Keratinocyte (primary cell): ENCODE measurements around the gene ERRFI1. TPM values are rescaled to one million over a fixed set of nuclear protein-coding genes. Genes with fewer than 3 reads are reported as not detected.
"Not testable (repeated sequence)": the region's sequence is repeated elsewhere in the genome, so short reads cannot be mapped to it uniquely, and the experiment has no call there.

Source experiments
- DNase-seq: peaks from one replicate; pipeline ENCODE4 v3.0.0-alpha.2; 2011; ENCODE audit warnings: low read depth, missing footprints, low spot score
- FAIRE-seq: peaks from 2 replicates; lab custom pipeline; 2011; peaks lifted over from hg19 to GRCh38; lab: Jason Lieb, UNC
- H2AFZ ChIP-seq: 2 replicates; pipeline ENCODE4 v1.6.0; 2012; ENCODE audit warnings: low read length, control low read depth, inconsistent platforms; ENCODE audit not compliant: control insufficient read depth
- H3K27ac ChIP-seq: 2 replicates; pipeline ENCODE4 v1.5.1; 2011; ENCODE audit warnings: low read length; ENCODE audit not compliant: control insufficient read depth, insufficient read depth
- H3K27me3 ChIP-seq: 3 replicates; pipeline ENCODE4 v1.6.0; 2011; ENCODE audit warnings: low read length; ENCODE audit not compliant: control insufficient read depth, insufficient read depth; ENCODE audit errors: extremely low read depth
- H3K36me3 ChIP-seq, 2 experiments: 2 replicates in 1 of 2; 3 replicates in 1 of 2; pipeline ENCODE4 v1.5.1; 2011; ENCODE audit warnings: low read length in 2 of 2, mild to moderate bottlenecking in 1 of 2; ENCODE audit not compliant: control insufficient read depth in 2 of 2, insufficient read depth in 2 of 2; ENCODE audit errors: extremely low read depth in 1 of 2
- H3K4me1 ChIP-seq: 3 replicates; pipeline ENCODE4 v1.5.1; 2011; ENCODE audit warnings: low read length; ENCODE audit not compliant: control insufficient read depth, insufficient read depth; ENCODE audit errors: extremely low read depth
- H3K4me2 ChIP-seq: 3 replicates; pipeline ENCODE4 v1.6.0; 2011; ENCODE audit warnings: low read depth, low read length; ENCODE audit not compliant: control insufficient read depth, insufficient read depth; ENCODE audit errors: extremely low read depth
- H3K4me3 ChIP-seq, 3 experiments: fragments of 200-600 bp in 1 of 3; sonication (generic) in 1 of 3; 2 replicates in 2 of 3; 3 replicates in 1 of 3; pipeline ENCODE4 v1.5.1; 2011 to 2016; ENCODE audit warnings: low read length in 3 of 3, mild to moderate bottlenecking in 3 of 3, control low read depth in 2 of 3, inconsistent platforms in 1 of 3, low read depth in 1 of 3, mixed read lengths in 1 of 3, mixed run types in 1 of 3, moderate library complexity in 1 of 3; ENCODE audit not compliant: control insufficient read depth in 2 of 3, insufficient read depth in 2 of 3; ENCODE audit errors: extremely low read depth in 1 of 3
- H3K79me2 ChIP-seq: 2 replicates; pipeline ENCODE4 v1.6.0; 2012; ENCODE audit warnings: low read length; ENCODE audit not compliant: control insufficient read depth, insufficient read depth
- H3K9ac ChIP-seq: 3 replicates; pipeline ENCODE4 v1.6.0; 2011; ENCODE audit warnings: low read length; ENCODE audit not compliant: control insufficient read depth, insufficient read depth; ENCODE audit errors: extremely low read depth
- H3K9me1 ChIP-seq: 3 replicates; pipeline ENCODE4 v1.6.0; 2011; ENCODE audit warnings: low read length; ENCODE audit not compliant: control insufficient read depth, insufficient read depth; ENCODE audit errors: extremely low read depth
- H3K9me3 ChIP-seq: 2 replicates; pipeline ENCODE4 v1.5.1; 2012; ENCODE audit warnings: low read depth, low read length; ENCODE audit not compliant: control insufficient read depth
- H4K20me1 ChIP-seq: 3 replicates; pipeline ENCODE4 v1.6.0; 2011; ENCODE audit warnings: low read length; ENCODE audit not compliant: control insufficient read depth, insufficient read depth; ENCODE audit errors: extremely low read depth
- EZH2 ChIP-seq: IDR thresholded peaks from one replicate; pipeline ENCODE4 v1.6.1; 2012; ENCODE audit warnings: inconsistent platforms, mild to moderate bottlenecking, low read length, moderate library complexity
- dilution Hi-C: fragments of 300-500 bp; cut with MboI; formaldehyde crosslinking; loops from one replicate; pipeline ENCODE4 v1.7.0; 2020; ENCODE audit warnings: low sequenced_read_pairs; ENCODE audit not compliant: extremely low pct_ligation_motif_present
- polyA plus RNA-seq, 5 experiments: library from polyadenylated mRNA; depleted of rRNA in 3 of 5; stranded (reverse) in 3 of 5; stranded (forward) in 1 of 5; unstranded in 1 of 5; fragments of >200 nt; gene quantifications; 1 replicate in 1 of 5; 2 replicates in 3 of 5; 3 replicates in 1 of 5; pipeline versions ENCODE4 v1.2.1 to v1.2.3, GENCODE V29; 2011 to 2012; ENCODE audit warnings: missing spikeins in 2 of 5, low read depth in 1 of 5, low replicate concordance in 1 of 5
- TF ChIP-seq, protein P1 (sequence below), 3 experiments: IDR thresholded peaks in 1 of 3; conservative IDR thresholded peaks in 1 of 3; optimal IDR thresholded peaks in 1 of 3; 2 replicates in 2 of 3; 3 replicates in 1 of 3; pipeline versions ENCODE3 to v1.5.1; 2011; ENCODE audit warnings: low read length in 3 of 3, mild to moderate bottlenecking in 3 of 3, moderate library complexity in 2 of 3, control low read depth in 1 of 3, inconsistent platforms in 1 of 3; ENCODE audit not compliant: insufficient read depth in 2 of 3; ENCODE audit errors: extremely low read depth in 1 of 3

ERRFI1 gene
- polyA plus RNA-seq, 1 donor (not counting 4 experiments of a cell fraction or from before 2014, with no cell fraction given): 130 TPM

DNA sequence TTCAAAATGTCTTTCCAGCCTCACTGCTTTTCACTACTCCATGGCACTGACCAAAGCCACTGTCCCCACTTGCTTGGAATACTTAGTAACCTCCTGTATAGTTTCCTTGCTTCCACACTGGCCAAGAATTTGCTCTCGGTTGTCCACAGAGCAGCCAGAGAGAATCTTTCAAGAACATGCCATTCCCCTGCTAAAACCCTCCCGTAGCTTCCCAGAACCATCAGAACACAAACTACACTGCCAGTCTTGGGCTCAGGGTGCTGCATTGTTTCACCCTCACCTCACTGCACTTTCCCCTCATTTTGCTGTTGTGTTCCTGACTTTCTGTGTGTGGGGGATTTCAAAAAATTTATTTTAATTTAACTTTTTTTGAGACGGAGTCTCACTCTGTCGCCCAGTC lies 25.5 kb upstream of the ERRFI1 start:
- Histone ChIP-seq H2AFZ (no peak overlapping the region), H4K20me1 (no peaks in the 10 kb centered on the region), H3K27me3 (no peaks in the 10 kb centered on the region), H3K9me3 (no peaks in the 10 kb centered on the region), H3K27ac (no peak overlapping the region), H3K9ac (no peak overlapping the region), H3K4me1 (peaks cover 21% of the 10 kb centered on the region), H3K36me3 (no peaks in the 10 kb centered on the region), H3K4me3 (no peak overlapping the region), H3K9me1 (no peaks in the 10 kb centered on the region), H3K79me2 (no peaks in the 10 kb centered on the region), H3K4me2 (no peak overlapping the region)
- no peak for TF ChIP-seq EZH2
- TF ChIP-seq, protein P1, sequence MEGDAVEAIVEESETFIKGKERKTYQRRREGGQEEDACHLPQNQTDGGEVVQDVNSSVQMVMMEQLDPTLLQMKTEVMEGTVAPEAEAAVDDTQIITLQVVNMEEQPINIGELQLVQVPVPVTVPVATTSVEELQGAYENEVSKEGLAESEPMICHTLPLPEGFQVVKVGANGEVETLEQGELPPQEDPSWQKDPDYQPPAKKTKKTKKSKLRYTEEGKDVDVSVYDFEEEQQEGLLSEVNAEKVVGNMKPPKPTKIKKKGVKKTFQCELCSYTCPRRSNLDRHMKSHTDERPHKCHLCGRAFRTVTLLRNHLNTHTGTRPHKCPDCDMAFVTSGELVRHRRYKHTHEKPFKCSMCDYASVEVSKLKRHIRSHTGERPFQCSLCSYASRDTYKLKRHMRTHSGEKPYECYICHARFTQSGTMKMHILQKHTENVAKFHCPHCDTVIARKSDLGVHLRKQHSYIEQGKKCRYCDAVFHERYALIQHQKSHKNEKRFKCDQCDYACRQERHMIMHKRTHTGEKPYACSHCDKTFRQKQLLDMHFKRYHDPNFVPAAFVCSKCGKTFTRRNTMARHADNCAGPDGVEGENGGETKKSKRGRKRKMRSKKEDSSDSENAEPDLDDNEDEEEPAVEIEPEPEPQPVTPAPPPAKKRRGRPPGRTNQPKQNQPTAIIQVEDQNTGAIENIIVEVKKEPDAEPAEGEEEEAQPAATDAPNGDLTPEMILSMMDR (optimal IDR thresholded peaks at IDR 0.05 in 1 of 3, IDR thresholded peaks at IDR 0.05 in 1 of 3, conservative IDR thresholded peaks at IDR 0.05 in 1 of 3; ENCODE audit: extremely low read depth in 1 of 3, insufficient read depth in 2 of 3, low read length in 3 of 3): no peak
- FAIRE-seq: no peak
- DNase-seq: no peak
- dilution Hi-C loops: no loop called here

DNA sequence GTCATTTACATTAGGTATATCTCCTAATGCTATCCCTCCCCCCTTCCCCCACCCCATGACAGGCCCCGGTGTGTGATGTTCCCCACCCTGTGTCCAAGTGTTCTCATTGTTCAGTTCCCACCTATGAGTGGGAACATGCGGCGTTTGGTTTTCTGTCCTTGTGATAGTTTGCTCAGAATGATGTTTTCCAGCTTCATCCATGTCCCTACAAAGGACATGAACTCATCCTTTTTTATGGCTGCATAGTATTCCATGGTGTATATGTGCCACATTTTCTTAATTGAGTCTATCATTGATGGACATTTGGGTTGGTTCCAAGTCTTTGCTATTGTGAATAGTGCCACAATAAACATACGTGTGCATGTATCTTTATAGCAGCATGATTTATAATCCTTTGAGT lies 23.1 kb upstream of the ERRFI1 start:
- H3K27ac ChIP-seq, H3K4me2 ChIP-seq, H3K79me2 ChIP-seq, H3K36me3 ChIP-seq, dilution Hi-C loops, FAIRE-seq, H3K9me1 ChIP-seq, H4K20me1 ChIP-seq, H2AFZ ChIP-seq, H3K9ac ChIP-seq, DNase-seq, H3K9me3 ChIP-seq, H3K4me3 ChIP-seq, H3K27me3 ChIP-seq: not testable (repeated sequence)
- H3K4me1 ChIP-seq: peaks cover 36% of the 10 kb centered on the region
